Stimulated activated CD4-positive, alpha-beta T cell treated with anti-CD3 and anti-CD28 coated beads, Interleukin-2, amount 100 ng/mL, for 48 hours (primary cell): ENCODE data around the gene TRPM2.

ENCODE experiments used
- DNase-seq, 2 donors: peaks; one replicate each; pipeline ENCODE4 v3.0.0-alpha.2; 2020

Gene TRPM2

DNA sequence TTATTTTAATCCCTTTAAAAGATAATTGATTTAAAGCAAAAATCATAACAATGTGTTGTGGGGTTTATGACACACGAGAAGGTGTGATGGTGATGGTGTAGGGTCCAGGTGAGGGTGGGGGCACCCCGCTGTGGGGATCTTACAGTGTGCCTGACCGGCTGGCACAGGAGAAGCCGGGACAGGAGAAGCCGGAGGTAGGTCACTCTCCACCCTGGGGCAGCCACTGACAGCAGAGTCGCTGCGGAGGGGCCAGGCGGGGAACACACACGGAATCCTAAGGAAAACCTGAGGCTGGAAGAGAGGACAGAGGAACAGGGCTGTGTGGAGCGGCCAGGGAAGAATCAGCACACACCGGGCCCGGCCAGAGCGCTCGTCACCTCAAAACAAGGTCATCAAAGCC lies 97.6 kb downstream of the TRPM2 start:
- no peak for DNase-seq

DNA sequence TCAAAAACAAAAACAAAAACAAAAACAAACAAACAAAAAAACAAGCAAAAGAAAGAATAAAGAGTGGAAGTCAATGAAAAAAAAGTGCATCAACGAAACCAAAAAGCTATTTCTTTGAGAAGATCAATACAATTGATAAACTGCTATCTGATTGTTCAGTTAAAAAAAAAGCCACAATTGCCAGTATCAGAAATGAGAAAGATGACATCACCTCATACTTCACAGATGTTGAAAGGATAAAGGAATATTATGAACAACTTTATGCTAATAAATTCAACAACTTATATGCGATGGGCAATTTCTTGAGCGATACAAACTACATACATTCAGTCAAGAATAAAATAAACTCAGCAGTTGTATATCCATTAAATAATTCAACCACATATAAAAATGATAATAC lies 99.7 kb downstream of the TRPM2 start:
- DNase-seq = no peak

DNA sequence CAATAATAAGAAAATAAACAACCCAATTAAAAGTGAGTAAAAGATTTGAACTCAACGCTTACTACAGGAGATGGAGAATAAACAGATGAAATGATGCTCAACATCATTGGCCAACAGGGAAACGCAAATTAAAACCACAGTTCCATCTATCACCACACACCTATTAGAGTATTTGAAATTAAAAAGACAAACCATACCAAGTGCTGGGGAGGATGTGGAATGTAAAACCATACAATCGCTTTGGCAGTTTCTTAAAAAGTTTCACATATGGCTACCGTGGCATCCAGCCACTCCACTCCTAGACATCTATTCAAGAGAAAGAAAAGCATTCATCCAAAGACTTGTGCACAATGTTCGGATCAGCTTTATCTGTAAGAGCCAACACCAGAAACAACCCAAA lies 100.6 kb downstream of the TRPM2 start:
- no peak for DNase-seq

DNA sequence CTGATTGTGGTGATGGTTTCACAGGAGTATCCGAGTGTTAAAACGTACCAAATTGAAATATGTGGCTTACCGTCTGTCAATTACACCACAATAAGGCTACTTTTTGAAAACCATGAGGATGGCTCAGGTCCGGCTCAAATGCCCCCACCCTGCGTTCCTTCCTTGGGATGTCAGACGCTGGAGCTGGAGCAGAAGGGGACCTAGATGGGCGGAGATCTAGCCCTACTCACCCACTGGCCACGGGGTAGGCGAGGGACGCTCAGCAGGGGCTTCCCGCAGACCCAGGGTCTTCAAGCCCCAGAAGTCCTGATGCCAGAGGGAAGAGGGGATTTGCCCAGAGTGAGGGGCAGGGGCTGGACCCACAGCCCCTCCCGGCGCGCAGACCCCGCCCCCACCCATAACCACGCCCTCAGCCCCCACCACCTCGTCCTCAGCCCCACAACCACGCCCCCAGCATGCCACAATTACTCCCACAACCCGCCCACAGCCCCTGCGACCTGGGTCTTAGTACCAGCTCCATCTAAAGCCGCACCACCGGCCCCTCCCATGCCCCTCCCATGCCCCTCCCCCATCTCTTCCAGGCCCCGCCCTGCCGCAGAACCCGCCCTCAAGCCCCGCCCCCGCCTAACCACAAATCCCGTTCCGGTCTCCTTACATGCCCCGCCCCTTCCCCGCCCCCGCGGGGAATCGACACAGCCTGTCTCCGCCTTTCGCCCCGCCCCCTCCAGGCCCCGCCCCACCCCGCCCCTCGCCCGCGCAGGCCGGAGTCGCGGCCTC lies 101.5 kb downstream of the TRPM2 start, which contains the start of gene LRRC3:
LRRC3 (plus strand) TSS at position 764 of the 777 bp plus-strand sequence. CDS start 1,135 bp downstream, outside the sequence.
- DNase-seq = peak; percentile 69 to 80

DNA sequence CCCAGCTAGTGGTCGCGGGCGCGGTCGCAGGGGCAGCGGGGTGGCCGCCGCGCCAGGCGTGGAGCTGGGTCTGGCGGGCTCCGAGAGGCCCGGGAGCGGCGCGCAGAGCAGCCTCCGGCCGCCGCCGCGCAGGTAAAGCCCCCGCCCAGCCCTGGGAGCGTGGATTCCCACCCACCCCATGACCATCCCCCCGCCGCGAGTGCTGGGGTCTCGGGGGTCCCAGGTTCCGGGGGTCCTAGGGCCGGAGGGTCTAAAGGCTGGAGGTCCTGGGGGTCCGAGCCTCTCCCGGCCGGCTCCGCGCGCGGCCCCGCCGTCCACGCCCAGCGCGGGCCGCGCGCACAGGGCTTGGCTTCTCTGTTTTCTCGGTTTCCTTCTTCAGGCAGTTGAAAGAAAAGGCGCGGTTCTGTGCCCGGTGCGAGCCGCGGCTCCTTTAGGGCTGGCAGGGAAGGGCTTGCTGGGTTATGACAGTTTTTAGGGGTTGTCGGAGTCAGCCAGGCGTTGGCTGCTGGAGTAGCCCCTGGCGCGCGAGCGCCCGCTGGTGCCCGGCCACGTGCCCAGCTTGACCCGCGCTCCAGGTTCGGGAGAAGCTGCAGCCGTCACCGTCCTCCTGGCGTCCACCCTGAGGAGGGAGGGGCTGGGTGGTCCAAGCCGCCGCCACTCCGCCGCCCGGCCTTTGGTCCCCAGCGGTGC lies 102.2 kb downstream of the TRPM2 start:
- peak; percentile 15 to 26 for DNase-seq

DNA sequence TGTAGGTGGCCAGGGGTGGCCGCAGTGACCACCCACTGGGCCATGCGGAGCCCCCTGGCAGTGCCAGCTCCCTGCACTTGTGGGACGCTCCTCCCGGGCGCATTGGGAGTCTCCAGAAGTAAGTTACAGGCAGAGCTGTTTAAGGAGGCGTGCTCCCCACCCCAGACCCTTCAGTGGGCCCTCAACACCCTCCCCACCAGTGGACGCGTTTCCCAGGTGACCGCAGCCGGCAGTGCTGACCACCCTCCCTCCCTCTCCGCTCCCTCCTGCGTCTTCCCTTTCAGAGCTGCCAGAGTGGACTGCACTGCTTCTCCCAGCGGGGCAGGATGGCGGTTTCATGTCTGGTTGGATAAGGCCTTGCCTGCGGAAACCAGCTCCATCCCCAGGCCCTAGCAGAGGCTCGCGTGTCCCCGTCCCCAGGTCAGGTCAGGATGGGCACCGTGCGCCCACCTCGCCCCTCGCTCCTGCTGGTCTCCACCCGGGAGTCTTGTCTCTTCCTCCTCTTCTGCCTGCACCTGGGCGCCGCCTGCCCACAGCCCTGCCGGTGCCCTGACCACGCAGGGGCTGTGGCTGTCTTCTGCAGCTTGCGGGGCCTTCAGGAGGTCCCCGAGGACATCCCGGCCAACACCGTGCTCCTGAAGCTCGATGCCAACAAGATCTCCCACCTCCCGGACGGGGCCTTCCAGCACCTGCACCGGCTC lies 102.9 kb downstream of the TRPM2 start:
- no peak for DNase-seq

DNA sequence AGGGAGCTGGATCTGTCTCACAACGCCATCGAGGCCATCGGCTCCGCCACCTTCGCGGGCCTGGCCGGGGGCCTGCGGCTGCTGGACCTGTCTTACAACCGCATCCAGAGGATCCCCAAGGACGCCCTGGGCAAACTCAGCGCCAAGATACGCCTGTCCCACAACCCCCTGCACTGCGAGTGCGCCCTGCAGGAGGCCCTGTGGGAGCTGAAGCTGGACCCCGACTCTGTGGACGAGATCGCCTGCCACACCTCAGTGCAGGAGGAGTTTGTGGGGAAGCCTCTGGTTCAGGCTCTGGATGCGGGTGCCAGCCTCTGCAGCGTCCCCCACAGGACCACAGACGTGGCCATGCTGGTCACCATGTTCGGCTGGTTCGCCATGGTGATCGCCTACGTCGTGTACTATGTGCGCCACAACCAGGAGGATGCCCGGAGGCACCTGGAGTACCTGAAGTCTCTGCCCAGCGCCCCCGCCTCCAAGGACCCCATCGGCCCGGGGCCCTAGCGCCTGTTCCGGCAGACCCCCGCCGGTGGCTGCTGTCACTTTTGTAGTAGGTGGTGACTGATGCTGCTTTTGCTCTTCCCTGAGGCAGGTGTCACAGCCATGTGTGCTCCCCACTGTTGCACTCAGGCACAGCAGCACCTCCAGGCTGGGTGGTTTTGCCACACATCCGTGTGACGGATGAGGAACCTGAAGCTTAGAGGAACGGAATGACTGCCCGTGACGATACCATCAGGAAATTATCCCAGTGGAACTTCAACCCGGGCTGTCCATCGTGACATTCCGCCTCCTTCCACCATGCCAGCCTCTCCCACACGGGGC lies 103.7 kb downstream of the TRPM2 start:
- no peak for DNase-seq

DNA sequence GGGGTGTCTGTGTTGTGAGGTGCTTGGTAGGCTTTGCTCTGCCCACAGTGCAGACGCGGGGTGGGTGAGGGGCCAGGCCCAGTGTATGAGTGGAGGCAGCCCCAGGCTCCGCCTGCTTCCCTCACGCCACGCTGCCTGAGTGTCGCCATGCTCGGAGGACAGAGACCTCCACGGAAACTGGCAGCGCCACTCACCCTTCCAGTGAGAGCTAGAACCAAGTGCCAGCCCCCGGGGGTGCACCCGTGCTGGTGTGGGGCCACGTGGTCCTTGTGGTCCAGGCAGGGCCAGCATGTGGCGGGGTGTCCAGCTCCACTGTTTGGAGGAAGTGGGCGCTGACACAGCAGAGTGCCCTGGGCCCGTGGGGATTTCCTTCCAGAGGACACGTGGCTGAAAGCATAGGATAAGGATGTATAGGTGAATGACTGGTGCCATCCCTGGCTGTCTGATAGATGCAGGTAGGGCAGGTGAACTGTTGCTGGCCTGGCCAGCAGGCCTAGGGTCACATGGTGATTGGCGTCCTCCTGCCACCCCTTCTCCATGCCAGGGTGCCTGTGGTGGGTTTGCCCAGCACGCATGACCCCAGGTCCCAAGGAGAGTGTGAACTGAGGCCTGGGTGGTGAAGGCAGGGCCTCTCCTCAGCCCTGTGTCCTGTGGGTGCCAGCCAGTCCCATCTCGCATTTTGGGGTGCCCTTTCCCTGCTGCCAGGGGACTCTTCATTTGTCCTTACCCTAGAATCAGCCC lies 105.7 kb downstream of the TRPM2 start:
- DNase-seq = no peak

DNA sequence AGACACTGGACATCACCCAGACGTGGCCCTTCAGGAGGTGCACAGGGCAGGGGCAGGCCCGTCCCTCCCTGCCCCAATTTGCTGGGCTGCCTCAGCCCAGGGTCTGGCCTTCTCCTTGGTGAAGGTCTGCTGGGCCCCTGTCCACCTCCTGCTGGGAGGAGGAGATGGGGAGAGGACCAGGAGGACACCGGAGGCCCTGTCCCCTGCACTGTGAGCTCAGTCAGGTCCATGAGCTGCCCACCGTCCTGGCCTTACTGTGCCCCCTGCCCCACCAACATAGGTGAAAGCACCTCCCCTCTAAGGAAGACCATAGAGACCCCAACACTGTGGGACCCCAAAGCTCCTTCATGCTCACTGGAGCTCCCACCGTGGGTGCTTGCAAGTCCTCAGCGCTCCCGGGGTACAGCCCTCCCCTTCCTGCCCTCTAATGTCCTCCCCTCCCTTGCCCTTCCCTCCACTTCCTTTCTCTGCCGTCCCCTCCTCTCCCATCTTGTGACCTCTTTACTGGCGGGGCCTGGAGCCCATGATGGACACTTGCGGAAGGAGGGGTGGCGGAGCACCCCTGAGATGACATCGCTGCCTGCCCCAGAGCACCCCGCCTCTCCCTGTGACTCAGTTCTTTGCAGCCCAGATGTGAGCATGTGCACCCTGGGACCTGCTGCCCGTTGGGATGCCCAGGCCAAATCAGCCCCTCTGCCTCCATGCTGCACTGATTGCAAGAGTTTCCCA lies 106.5 kb downstream of the TRPM2 start:
- DNase-seq = no peak

DNA sequence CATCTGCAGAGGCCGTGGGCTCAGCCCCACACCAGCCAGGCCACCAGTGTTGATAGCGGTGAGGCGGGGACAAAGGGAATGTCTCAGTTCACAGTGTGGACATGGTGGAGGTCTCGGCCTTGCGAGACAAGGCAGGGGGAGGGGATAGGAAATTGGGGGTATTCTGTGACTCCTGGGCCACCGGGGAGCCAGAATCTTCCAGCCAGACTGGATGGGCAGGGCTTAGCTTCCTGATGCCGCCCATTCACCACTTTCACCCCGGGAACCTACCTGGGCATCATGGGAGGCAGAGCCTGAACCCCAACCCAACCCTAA lies 107.0 kb downstream of the TRPM2 start:
- DNase-seq = no peak

DNA sequence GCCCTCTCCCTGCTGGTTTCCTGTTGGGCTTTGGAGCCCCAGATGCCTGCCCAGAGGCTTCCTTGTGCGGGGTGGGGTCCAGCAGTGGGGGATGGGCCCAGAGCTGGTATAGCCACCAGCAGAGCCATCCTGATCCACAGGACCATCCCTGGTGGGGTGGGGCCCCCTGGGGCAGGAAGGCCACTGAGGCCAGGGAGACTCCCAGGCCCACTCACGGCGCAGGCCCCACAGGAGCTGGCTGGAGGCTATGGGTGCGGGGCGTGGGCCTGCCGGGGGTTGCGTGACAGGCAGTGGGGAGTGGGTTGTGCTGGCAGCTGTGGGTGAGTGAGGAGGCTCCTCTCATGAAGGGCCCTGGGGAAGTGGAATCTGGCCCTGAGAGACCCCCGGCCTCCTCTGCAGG lies 107.6 kb downstream of the TRPM2 start:
- no peak for DNase-seq

DNA sequence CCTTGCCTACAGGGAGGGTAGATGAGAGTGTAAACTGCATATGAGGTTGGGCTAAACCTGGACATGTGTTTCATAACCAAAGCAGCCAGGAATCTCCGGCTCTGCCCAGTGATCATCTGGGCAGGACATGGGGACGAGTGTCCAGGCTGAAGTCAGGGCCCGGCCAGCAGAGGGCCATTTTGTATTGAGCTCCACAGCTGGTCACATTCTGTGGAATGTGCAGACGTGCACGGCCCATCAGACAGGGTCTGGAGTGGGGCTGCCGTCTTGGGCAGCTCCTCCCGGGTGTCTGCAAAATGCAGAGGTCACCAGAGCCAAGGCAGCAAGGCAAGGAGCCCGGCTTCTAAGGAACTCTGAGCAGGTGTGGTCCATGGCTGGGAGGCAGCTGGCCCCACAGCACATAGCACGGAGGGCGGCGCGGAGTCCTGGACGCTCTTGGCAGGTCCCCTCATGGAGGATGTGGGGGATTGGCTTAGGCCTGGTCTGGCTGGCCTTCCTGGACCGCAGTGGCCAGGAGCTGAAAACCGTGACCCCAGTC lies 108.1 kb downstream of the TRPM2 start:
- DNase-seq = no peak

DNA sequence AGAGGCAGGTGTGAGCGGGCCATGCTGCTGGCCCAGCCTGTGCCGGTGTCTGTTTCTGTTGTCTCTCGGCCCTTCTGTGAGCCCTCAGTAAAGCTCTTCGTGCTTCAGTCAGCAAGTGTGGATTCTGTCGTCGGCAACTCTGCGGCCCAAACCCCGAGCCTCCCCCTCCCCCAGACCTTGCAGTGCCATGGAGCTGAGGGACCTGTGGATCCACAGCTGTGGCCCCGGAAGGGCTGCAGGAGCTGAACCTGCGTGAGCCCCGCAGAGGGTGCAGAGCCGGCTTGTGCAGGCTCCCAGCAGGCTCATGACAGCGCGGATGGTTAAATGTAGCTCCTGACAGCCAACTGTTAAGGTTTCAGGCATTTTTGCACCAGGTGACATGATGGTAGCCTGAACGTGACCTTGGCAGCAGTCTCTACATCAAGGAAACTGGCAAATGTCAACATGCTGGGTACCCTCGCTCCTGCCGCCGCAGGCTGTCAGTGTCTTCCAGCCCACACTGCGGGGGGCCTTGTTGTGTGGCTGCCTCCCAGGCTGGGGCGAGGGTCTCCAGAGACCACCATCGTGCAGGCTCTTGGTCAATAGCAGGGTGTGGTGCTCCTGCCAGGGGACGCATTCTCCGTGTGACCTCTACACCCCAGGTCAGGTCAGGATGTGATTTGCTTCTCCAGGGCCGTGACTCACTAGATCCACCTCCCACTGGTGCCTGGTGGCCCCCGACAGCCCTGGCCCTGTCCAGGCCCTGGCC lies 108.8 kb downstream of the TRPM2 start:
- DNase-seq = no peak

DNA sequence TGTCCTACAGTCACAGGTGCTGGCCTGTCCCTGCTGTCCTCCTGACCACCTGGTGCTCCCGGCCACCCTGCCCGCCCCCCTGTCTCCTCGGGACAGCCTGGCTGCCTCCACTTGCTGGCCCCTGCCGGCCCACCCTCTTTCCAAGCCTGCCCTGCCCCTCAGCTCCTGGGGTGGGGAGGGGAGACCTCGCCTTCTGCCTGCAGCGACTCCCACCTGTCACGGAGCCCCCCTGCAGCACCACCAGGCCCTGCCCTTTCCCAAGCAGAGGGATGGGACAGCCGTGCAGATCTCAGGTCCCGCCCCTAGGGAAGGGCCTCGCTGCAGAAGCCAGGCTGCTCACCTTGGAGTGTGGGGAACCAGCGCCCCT lies 109.4 kb downstream of the TRPM2 start:
- DNase-seq = no peak

DNA sequence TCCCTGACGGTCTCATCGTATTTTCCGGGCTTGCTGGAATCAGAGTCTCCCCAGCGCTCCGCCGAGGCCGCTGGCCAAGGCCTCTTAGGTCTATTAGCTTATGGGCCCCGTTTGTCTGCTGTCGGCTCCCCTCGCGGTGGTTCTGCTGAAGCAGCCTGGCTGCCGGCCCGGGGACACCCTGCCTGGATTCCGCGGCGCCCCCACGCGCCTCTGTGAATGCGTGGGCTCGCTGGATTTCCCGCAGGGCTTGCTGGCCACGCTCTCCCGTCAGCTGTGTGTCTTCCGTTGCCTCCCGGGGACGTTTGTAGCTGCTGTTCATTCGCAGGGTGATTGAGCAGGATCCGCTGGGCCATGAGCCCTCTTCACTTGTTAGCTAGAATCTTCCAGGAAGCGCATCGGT lies 110.3 kb downstream of the TRPM2 start:
- no peak for DNase-seq

DNA sequence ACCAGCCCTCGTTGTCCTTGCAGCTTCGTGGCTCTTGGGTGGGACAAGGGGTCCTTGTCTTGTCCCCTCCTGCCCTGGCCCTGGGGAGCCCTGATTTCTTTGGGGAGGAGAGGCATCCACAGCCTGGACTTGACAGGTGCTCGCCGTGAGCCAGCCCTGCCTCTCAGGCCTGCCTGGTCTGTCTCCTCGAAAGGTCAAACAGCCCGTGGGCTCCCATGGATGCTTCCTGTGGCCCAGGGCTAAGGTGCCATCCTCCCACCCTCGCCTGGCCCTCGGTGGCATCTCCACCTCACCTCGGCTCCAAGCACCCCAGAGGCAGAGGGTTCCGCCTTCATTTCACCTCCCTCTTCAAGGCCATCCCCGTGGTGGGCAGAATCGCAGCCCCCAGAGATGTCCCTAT lies 110.9 kb downstream of the TRPM2 start:
- no peak for DNase-seq

DNA sequence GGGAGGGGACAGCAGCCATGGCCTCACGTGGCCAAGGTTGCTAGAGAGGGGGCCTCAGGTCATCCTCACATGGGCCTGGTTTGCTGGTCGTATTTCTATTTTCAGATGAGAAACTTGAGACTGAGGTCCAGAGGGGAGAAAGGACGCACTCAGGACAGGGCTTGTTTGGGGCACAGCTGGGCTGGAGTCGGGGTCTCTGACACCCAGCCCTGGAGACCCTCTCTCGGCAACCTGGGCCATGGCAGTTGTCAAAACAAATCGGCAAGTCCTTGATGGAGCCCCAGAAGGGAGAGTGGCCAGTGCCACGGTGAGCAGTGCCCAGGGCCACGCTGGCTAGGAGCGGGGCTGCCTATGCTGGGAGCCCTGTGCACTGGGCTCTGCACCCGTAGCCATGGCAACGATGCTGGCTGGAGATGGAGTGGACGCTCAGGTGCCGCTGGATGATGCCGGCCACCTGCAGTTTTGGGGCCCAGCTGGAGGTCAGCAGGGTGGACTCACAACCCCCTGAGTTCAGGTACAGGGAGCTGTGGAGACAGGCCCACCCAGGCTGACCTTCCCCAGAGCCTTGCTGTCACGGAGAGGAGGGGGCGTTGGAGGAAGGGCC lies 113.0 kb downstream of the TRPM2 start:
- DNase-seq = no peak

DNA sequence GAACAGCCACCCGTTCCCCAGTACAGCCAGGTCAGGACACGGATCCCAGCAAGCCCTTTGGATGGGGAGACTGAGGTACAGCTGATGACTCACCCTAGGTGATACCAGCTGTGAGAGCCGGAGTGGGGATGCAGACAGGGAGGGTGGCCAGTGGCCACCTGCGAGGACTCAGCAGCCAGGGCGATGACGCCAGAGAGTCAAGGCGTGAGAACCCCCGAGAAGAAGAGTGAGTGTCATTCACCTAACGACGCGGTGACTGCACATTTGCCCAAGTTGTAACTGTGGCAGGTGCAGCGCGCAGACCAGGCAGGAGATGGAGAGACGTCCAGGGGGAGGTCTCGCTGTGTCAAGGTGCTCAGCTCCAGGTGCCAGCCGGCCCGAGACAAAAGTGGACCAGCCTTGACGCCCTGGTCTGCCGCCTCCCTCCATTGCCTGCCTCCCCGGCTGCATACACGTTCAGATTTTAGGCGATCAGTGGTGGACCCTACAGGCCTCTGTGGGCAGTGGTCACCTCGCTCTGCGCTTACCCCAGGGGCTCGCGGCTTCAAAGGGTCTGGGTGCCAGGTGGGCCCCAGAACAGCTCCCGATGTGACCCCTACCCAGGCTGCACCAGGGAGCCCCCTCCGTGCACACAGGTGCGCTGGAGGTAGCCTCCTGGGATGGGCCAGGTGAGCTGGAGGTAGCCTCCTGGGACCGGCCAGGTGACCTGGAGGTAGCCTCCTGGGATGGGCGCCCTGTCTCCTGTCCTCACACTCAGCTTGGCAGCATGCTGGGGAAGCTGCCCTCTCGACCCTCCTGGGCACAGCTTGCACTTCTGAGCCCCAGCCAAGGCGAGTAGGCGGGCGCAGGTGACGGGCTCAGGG lies 113.8 kb downstream of the TRPM2 start:
- no peak for DNase-seq

DNA sequence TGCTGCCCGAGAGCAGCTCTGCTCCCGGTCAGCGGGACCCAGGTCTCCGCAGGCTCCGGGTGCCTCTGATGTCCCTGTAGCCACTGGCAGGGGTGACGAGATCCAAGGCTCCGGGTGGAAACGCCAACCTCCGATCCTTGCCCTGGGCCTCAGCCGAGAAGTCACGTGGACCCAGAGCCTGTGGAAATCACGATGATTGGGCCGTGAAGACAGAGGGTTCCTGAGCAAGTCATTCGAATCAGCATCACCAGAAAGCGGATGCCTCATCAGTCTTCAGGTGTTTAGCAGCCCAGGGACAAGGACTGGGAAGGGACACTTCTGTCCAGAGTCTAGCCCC lies 114.4 kb downstream of the TRPM2 start:
- DNase-seq = no peak
